Endothelial cell of umbilical vein (primary cell): ENCODE results near the gene TPM3. TPM values are rescaled to one million over a fixed set of nuclear protein-coding genes. Genes with fewer than 3 reads are reported as not detected.

Source experiments
- BruUV-seq: library from RNA; stranded (reverse); fragments of 400-500 nt; replicated peaks from 2 replicates; lab custom pipeline; 2021; lab: Mats Ljungman, UMichigan
- CTCF ChIA-PET: fragments of 300-600, 350-600 bp; sonication (Branson Sonifier 250); formaldehyde crosslinking; loops from one replicate; lab custom pipeline; 2021; ENCODE audit warnings: antibody characterized with exemption, inconsistent platforms; lab: Charles Lee
- POLR2A ChIA-PET: fragments of 300-600, 350-600 bp; sonication (Branson Sonifier 250); formaldehyde crosslinking; loops from one replicate; lab custom pipeline; 2021; ENCODE audit warnings: antibody characterized with exemption, inconsistent platforms; lab: Charles Lee
- DNase-seq: peaks from one replicate; pipeline ENCODE4 v3.0.0-alpha.2; 2011; ENCODE audit warnings: low read depth, low spot score
- FAIRE-seq: peaks from 2 replicates; lab custom pipeline; 2011; peaks lifted over from hg19 to GRCh38; lab: Jason Lieb, UNC
- H2AFZ ChIP-seq: 2 replicates; pipeline ENCODE4 v1.6.0; 2012; ENCODE audit warnings: low read depth, low read length, control low read depth, inconsistent platforms
- H3K27ac ChIP-seq: 2 replicates; pipeline ENCODE4 v1.5.1; 2011; ENCODE audit warnings: low read depth, mild to moderate bottlenecking, control low read depth, low read length, moderate library complexity; ENCODE audit not compliant: insufficient read depth
- H3K27me3 ChIP-seq, 2 experiments: 2 replicates each; pipeline versions ENCODE4 v1.6.0 to v1.6.1; 2011; ENCODE audit warnings: low read length in 2 of 2, mixed read lengths in 1 of 2; ENCODE audit not compliant: control insufficient read depth in 2 of 2, insufficient read depth in 2 of 2
- H3K36me3 ChIP-seq, 2 experiments: 2 replicates in 1 of 2; 3 replicates in 1 of 2; pipeline ENCODE4 v1.5.1; 2011; ENCODE audit warnings: low read length in 2 of 2, mild to moderate bottlenecking in 1 of 2, moderate library complexity in 1 of 2; ENCODE audit not compliant: control insufficient read depth in 2 of 2, insufficient read depth in 2 of 2; ENCODE audit errors: extremely low read depth in 1 of 2
- H3K4me1 ChIP-seq: 3 replicates; pipeline ENCODE4 v1.5.1; 2011; ENCODE audit warnings: mild to moderate bottlenecking, low read length; ENCODE audit not compliant: control insufficient read depth, insufficient read depth; ENCODE audit errors: extremely low read depth
- H3K4me2 ChIP-seq: 2 replicates; pipeline ENCODE4 v1.6.1; 2011; ENCODE audit warnings: low read length, control low read depth, mixed read lengths; ENCODE audit not compliant: insufficient read depth
- H3K4me3 ChIP-seq, 3 experiments: fragments of 200-600 bp in 1 of 3; sonication (generic), shearing (Covaris generic) in 1 of 3; replicated peaks in 1 of 3; 2 replicates each; pipeline ENCODE4 v1.5.1; 2011 to 2016; ENCODE audit warnings: control low read depth in 3 of 3, low read length in 3 of 3, mild to moderate bottlenecking in 2 of 3, inconsistent platforms in 1 of 3, low read depth in 1 of 3, moderate library complexity in 1 of 3; ENCODE audit not compliant: insufficient read depth in 1 of 3
- H3K79me2 ChIP-seq: 2 replicates; pipeline ENCODE4 v1.6.0; 2012; ENCODE audit warnings: low read length, inconsistent platforms; ENCODE audit not compliant: control insufficient read depth, insufficient read depth
- H3K9ac ChIP-seq: replicated peaks from 2 replicates; pipeline ENCODE3; 2011; ENCODE audit warnings: low read length, control low read depth; ENCODE audit not compliant: insufficient read depth; ENCODE audit errors: extremely low read depth
- H3K9me1 ChIP-seq: replicated peaks from 3 replicates; pipeline ENCODE4 v1.6.0; 2011; ENCODE audit warnings: mild to moderate bottlenecking, low read length; ENCODE audit not compliant: control insufficient read depth, insufficient read depth; ENCODE audit errors: extremely low read depth
- H3K9me3 ChIP-seq: replicated peaks from 2 replicates; pipeline ENCODE4 v1.5.1; 2012; ENCODE audit warnings: low read length, inconsistent platforms; ENCODE audit not compliant: control insufficient read depth, insufficient read depth
- H4K20me1 ChIP-seq: replicated peaks from 2 replicates; pipeline ENCODE3; 2011; ENCODE audit warnings: mild to moderate bottlenecking, low read length; ENCODE audit not compliant: control insufficient read depth, insufficient read depth; ENCODE audit errors: extremely low read depth
- CTCF ChIP-seq, 2 donors: IDR thresholded peaks; 1 replicate in 1 of 2; 2 replicates in 1 of 2; pipeline ENCODE4 v1.5.1; 2011; ENCODE audit warnings: low read length in 2 of 2, mild to moderate bottlenecking in 2 of 2, moderate library complexity in 2 of 2, control low read depth in 1 of 2, inconsistent platforms in 1 of 2, low read depth in 1 of 2; ENCODE audit not compliant: insufficient read depth in 1 of 2; ENCODE audit errors: extremely low read depth in 1 of 2
- EZH2 ChIP-seq: IDR thresholded peaks from 2 replicates; pipeline ENCODE4 v1.6.1; 2012; ENCODE audit warnings: borderline replicate concordance, low read depth, mild to moderate bottlenecking, moderate library complexity, low read length, inconsistent platforms; ENCODE audit not compliant: severe bottlenecking
- FOS ChIP-seq: IDR thresholded peaks from 2 replicates; pipeline ENCODE4 v1.6.1; 2011; ENCODE audit warnings: mild to moderate bottlenecking, low read length, moderate library complexity, borderline replicate concordance; ENCODE audit not compliant: insufficient read depth
- GATA2 ChIP-seq: IDR thresholded peaks from 2 replicates; pipeline ENCODE4 v1.7.0; 2011; ENCODE audit warnings: low read depth, mild to moderate bottlenecking, moderate library complexity, mixed read lengths, low read length; ENCODE audit not compliant: insufficient read length, insufficient read depth
- JUN ChIP-seq: IDR thresholded peaks from 2 replicates; pipeline ENCODE4 v1.6.1; 2011; ENCODE audit warnings: borderline replicate concordance, low read depth; ENCODE audit not compliant: insufficient read length, insufficient read depth
- MAX ChIP-seq: IDR thresholded peaks from 2 replicates; pipeline ENCODE4 v1.6.1; 2011; ENCODE audit not compliant: insufficient read depth, insufficient read length
- MYC ChIP-seq: IDR thresholded peaks from one replicate; pipeline ENCODE4 v1.6.1; 2011; ENCODE audit warnings: mild to moderate bottlenecking, low read depth, low read length
- POLR2A ChIP-seq: IDR thresholded peaks from 2 replicates; pipeline ENCODE4 v1.6.1; 2012; ENCODE audit warnings: low read depth, mild to moderate bottlenecking, control low read depth, low read length
- POLR2AphosphoS5 ChIP-seq: IDR thresholded peaks from 2 replicates; pipeline ENCODE4 v1.6.1; 2012; ENCODE audit warnings: low read depth, mild to moderate bottlenecking, control low read depth, low read length, moderate library complexity; ENCODE audit not compliant: insufficient read depth
- dilution Hi-C: fragments of 300-500 bp; cut with MboI; formaldehyde crosslinking; loops from one replicate; pipeline ENCODE4 v1.15.0; 2019; ENCODE audit warnings: low sequenced_read_pairs; ENCODE audit not compliant: extremely low pct_ligation_motif_present
- intact Hi-C: fragments of 100-400 bp; cut with micrococcal nuclease; formaldehyde crosslinking; loops from one replicate; pipeline ENCODE4 v1.10.0; 2022
- polyA plus RNA-seq, 4 experiments: library from polyadenylated mRNA; depleted of rRNA in 3 of 4; stranded (reverse) in 3 of 4; unstranded in 1 of 4; fragments of >200 nt; gene quantifications; 2 replicates each; pipeline versions ENCODE4 v1.2.1 to v1.2.3, GENCODE V29; 2011 to 2012; ENCODE audit warnings: missing spikeins in 1 of 4
- total RNA-seq: library from RNA; stranded (reverse); gene quantifications from 2 replicates; pipeline ENCODE4 v1.2.3, GENCODE V29; 2021

TPM3 gene
- total and polyA plus RNA-seq, 2 donors (not counting 3 experiments of a cell fraction or from before 2014, with no cell fraction given), result 395 to 927 TPM

- Histone ChIP-seq H3K9me3 (no peaks in the 10 kb centered on the region), H3K4me2 (no peak overlapping the region), H3K27ac (no peak overlapping the region), H3K79me2 (peaks cover 47% of the 10 kb centered on the region), H3K4me1 (no peaks in the 10 kb centered on the region), H3K27me3 (no peaks in the 10 kb centered on the region), H3K9me1 (no peaks in the 10 kb centered on the region), H2AFZ (no peak overlapping the region), H4K20me1 (no peaks in the 10 kb centered on the region), H3K4me3 (no peak overlapping the region), H3K9ac (no peak overlapping the region), H3K36me3 (peaks cover 19 to 34% of the 10 kb centered on the region in 2 experiments)
- intact Hi-C loops (no loop called here), dilution Hi-C loops (no loop called here)
- BruUV-seq, result no TSS peak
- no peak for FAIRE-seq
- ChIA-PET CTCF (interaction anchor here (1.7 kb wide), 1 partner anchor 15 kb away, joined by 5 read pairs; no protein-coding TSS in a partner anchor), POLR2A (no interaction called here)
- no peak for DNase-seq
- TF ChIP-seq POLR2A (no peak), POLR2AphosphoS5 (no peak), GATA2 (no peak), FOS (no peak), MYC (no peak), EZH2 (no peak)
Observed at GRCh38 chr1:154237880-154238506, 46.1 kb upstream of the TPM3 start.

- ChIA-PET POLR2A (no interaction called here), CTCF (interaction anchor here (1.7 kb wide), 1 partner anchor 15 kb away, joined by 5 read pairs; no protein-coding TSS in a partner anchor)
- TF ChIP-seq FOS, result no peak
- TF ChIP-seq EZH2, result no peak
- no peak for TF ChIP-seq POLR2A
- no peak for TF ChIP-seq MYC
- TF ChIP-seq CTCF (IDR thresholded peaks at IDR 0.05; ENCODE audit: extremely low read depth in 1 of 2, insufficient read depth in 1 of 2, low read depth in 1 of 2, low read length in 2 of 2), result no peak
- no peak for TF ChIP-seq POLR2AphosphoS5
- TF ChIP-seq GATA2, result no peak
- no peak for TF ChIP-seq JUN
- TF ChIP-seq MAX, result no peak
- FAIRE-seq, result no peak
- Histone ChIP-seq H2AFZ (no peak overlapping the region), H3K9me1 (no peaks in the 10 kb centered on the region), H3K4me1 (no peaks in the 10 kb centered on the region), H3K27ac (no peak overlapping the region), H4K20me1 (no peaks in the 10 kb centered on the region), H3K4me2 (no peak overlapping the region), H3K36me3 (peaks cover 17 to 35% of the 10 kb centered on the region in 2 experiments), H3K9ac (no peak overlapping the region), H3K4me3 (no peak overlapping the region), H3K9me3 (no peaks in the 10 kb centered on the region), H3K27me3 (no peaks in the 10 kb centered on the region), H3K79me2 (peaks cover 49% of the 10 kb centered on the region)
- DNase-seq, result no peak
- intact Hi-C loops (no loop called here), dilution Hi-C loops (no loop called here)
- no TSS peak for BruUV-seq
Observed at GRCh38 chr1:154237435-154237834, 45.5 kb upstream of the TPM3 start.
